Testis (tissue), 3 donors: Measurements from ENCODE around the gene TET1. TPM values are rescaled to one million over a fixed set of nuclear protein-coding genes. Genes with fewer than 3 reads are reported as not detected.
"Not testable (repeated sequence)": the region's sequence is repeated elsewhere in the genome, so short reads cannot be mapped to it uniquely, and the experiment has no call there.

Experiments
- DNase-seq: peaks from one replicate; pipeline ENCODE4 v3.0.0-alpha.2; 2019
- H3K27ac ChIP-seq, 2 donors: fragments of 200-600 bp; sonication (generic); one replicate each; pipeline ENCODE4 v1.5.1; 2019
- H3K27me3 ChIP-seq: fragments of 200-600 bp; sonication (generic); one replicate; pipeline ENCODE4 v1.5.1; 2019
- H3K36me3 ChIP-seq: fragments of 200-600 bp; sonication (generic); one replicate; pipeline ENCODE4 v1.5.1; 2017; ENCODE audit warnings: low read depth; ENCODE audit errors: missing control alignments
- H3K4me1 ChIP-seq: fragments of 200-600 bp; sonication (generic); one replicate; pipeline ENCODE4 v1.5.1; 2019
- H3K4me3 ChIP-seq, 2 donors: fragments of 200-600 bp; sonication (generic); one replicate each; pipeline ENCODE4 v1.5.1; 2017 to 2019
- H3K9me3 ChIP-seq: fragments of 200-600 bp; sonication (generic); one replicate; pipeline ENCODE4 v1.5.1; 2017
- CTCF ChIP-seq, 3 experiments: fragments of 450-650 bp in 2 of 3; fragments of 200-600 bp in 1 of 3; sonication (generic) in 1 of 3; IDR thresholded peaks; one replicate each; pipeline ENCODE4 v1.5.1; 2016 to 2019; ENCODE audit warnings: antibody characterized with exemption in 3 of 3, mild to moderate bottlenecking in 2 of 3, moderate library complexity in 1 of 3
- POLR2A ChIP-seq: fragments of 450-650 bp; IDR thresholded peaks from one replicate; pipeline ENCODE4 v1.6.1; 2017; ENCODE audit warnings: antibody characterized with exemption, mild to moderate bottlenecking, moderate library complexity
- WGBS, 2 donors: methylation state at CpG; one replicate each; pipeline ENCODE4 v1.1.5; 2018; 5-methylcytosine and 5-hydroxymethylcytosine counted together
- intact Hi-C: fragments of 100-400 bp; cut with DNase I; formaldehyde crosslinking; loops from one replicate; pipeline ENCODE4 v1.15.1; 2023; ENCODE audit warnings: low total_unique reads
- polyA plus RNA-seq: library from polyadenylated mRNA; stranded (reverse); fragments of 350-450 nt; fragmentation: Illumina TruSeq; extraction: RNeasy Lipid Tissue Mini Kit (QIAGEN cat#74804); gene quantifications from one replicate; pipeline ENCODE4 v1.2.3, GENCODE V29; 2014; ENCODE audit warnings: low read depth, low replicate concordance; ENCODE audit not compliant: insufficient read depth
- small RNA-seq, 2 donors: library from RNA; depleted of rRNA; stranded (forward); fragments of <200 nt; gene quantifications; one replicate each; pipeline ENCODE3, GENCODE V24; 2016
- total RNA-seq, 2 donors: library from RNA; depleted of rRNA; stranded (reverse); fragments of >200 nt; gene quantifications; one replicate each; pipeline ENCODE4 v1.2.3, GENCODE V29; 2016

Gene TET1
- total and polyA plus RNA-seq, 3 donors from 2014 or later: 0.40 to 3.8 (median 3.2) TPM

DNA sequence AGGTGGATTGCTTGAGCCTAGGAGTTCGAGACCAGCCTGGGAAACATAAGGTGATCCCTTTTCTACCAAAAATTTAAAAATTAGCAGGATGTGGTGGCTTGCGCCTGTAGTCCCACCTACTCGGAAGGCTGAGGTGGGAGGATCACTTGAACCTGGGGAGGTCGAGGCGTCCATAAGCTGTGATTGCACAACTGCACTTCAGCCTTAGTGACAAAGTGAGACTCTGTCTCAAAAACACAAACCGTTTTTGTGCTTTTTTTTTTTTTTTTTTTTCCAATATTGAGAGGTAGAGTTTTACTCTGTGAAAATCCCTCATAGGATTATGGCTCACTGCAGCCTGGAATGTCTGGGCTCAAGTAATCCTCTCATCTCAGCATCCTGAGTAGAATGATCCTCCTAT lies 175.0 kb downstream of the TET1 start:
- DNase-seq: no peak
- Histone ChIP-seq H3K4me1 (no peaks in the 10 kb centered on the region), H3K4me3 (no peak overlapping the region), H3K36me3 (no peaks in the 10 kb centered on the region), H3K27ac (no peak overlapping the region), H3K27me3 (no peaks in the 10 kb centered on the region), H3K9me3 (no peaks in the 10 kb centered on the region)
- TF ChIP-seq CTCF (IDR thresholded peaks at IDR 0.05): no peak
- no peak for TF ChIP-seq POLR2A
- WGBS, 2 donors: 79 to 83% methylated on average over 6 of the region's 6 CpGs
- intact Hi-C loops: no loop called here

DNA sequence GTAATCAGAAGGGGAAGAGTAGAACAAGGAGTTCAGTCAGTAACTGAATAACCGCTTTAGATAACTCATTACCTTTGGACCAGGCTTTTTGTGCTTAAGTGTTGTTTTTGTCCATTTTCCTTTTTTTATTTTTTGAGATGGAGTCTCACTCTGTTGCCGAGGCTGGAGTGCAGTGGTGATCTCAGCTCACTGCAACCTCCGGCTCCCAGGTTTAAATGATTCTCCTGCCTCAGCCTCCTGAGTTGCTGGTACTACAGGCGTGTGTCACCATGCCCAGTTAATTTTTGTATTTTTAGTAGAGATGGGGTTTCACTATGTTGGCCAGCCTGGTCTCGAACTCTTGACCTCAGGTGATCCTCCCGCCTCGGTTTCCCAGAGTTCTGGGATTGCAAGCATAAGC lies 175.6 kb downstream of the TET1 start:
- H3K9me3 ChIP-seq, H3K27ac ChIP-seq, H3K4me3 ChIP-seq, intact Hi-C loops, DNase-seq, H3K36me3 ChIP-seq, H3K4me1 ChIP-seq, H3K27me3 ChIP-seq: not testable (repeated sequence)
- 84 to 90% methylated on average over 7 of the region's 7 CpGs for WGBS, 2 donors

GRCh38 chr10:68740676-68741075 lies 180.5 kb downstream of the TET1 start:
- H3K36me3 ChIP-seq, H3K9me3 ChIP-seq, H3K27me3 ChIP-seq, intact Hi-C loops, H3K4me3 ChIP-seq, DNase-seq, H3K4me1 ChIP-seq, H3K27ac ChIP-seq: not testable (repeated sequence)
- 92 to 97% methylated on average over 5 of the region's 5 CpGs for WGBS, 2 donors

DNA sequence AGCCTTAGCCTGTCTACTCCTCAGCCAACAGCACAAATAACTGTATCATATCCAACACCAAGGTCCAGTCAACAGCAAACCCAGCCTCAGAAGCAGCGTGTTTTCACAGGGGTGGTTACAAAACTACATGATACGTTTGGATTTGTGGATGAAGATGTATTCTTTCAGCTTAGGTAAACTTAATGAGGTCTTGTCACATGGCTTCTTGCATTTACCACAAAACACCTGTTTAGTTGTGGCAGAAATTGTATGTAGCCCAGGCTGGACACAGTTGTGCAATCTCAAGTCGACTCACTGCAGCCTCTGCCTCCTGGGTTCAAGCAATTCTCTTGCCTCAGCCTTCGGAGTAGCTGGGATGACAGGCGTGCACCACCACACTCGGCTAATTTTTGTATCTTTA lies 182.3 kb downstream of the TET1 start:
- no peak overlapping the region for H3K27ac ChIP-seq
- 77 to 81% methylated on average over 6 of the region's 6 CpGs for WGBS, 2 donors
- intact Hi-C loops: no loop called here
- no peak overlapping the region for H3K4me3 ChIP-seq
- H3K36me3 ChIP-seq: no peaks in the 10 kb centered on the region
- no peak for DNase-seq
- H3K4me1 ChIP-seq: no peaks in the 10 kb centered on the region
- TF ChIP-seq CTCF (IDR thresholded peaks at IDR 0.05): no peak
- TF ChIP-seq POLR2A: no peak
- no peaks in the 10 kb centered on the region for H3K9me3 ChIP-seq
- no peaks in the 10 kb centered on the region for H3K27me3 ChIP-seq

Small RNAs within 50 kb of the gene (small RNA-seq; reads per million reads assigned to genes)
- gene RF00019: 0 reads per million in 2 donors

Other genes with a start within 250 kb of the TET1 start
- 100 to 1,000 TPM in 1 of 2 donors, 10 to 100 TPM in 1; 87.9 to 103 TPM for gene HNRNPH3, start 228.3 kb upstream of the TET1 start, total RNA-seq
- 220 TPM for gene HNRNPH3, start 228.3 kb upstream of the TET1 start, polyA plus RNA-seq
- gene PBLD, start 227.4 kb upstream of the TET1 start, total RNA-seq: 1 to 10 TPM; 7.6 TPM
- gene PBLD, start 227.4 kb upstream of the TET1 start, polyA plus RNA-seq: 4.4 TPM
- gene RUFY2, start 153.1 kb upstream of the TET1 start, total RNA-seq: 10 to 100 TPM; 19.8 to 31.3 TPM
- gene RUFY2, start 153.1 kb upstream of the TET1 start, polyA plus RNA-seq: 6.1 TPM
- 1 to 10 TPM; 5.9 to 7.6 TPM for gene DNA2, start 88.4 kb upstream of the TET1 start, total RNA-seq
- 5.9 TPM for gene DNA2, start 88.4 kb upstream of the TET1 start, polyA plus RNA-seq
- 10 to 100 TPM in 1 of 2 donors, 1 to 10 TPM in 1; 7.1 to 11.7 TPM for gene SLC25A16, start 32.8 kb upstream of the TET1 start, total RNA-seq
- gene SLC25A16, start 32.8 kb upstream of the TET1 start, polyA plus RNA-seq: 13.5 TPM
- gene CCAR1, start 160.9 kb downstream of the TET1 start, total RNA-seq: 10 to 100 TPM; 87.4 to 98.6 TPM
- gene CCAR1, start 160.9 kb downstream of the TET1 start, polyA plus RNA-seq: 16.2 TPM